HCT116 (cell line): Measurements from ENCODE around the gene CLN3. TPM values are rescaled to one million over a fixed set of nuclear protein-coding genes. Genes with fewer than 3 reads are reported as not detected.

Experiments
- ATAC-seq: fragments of 200-7000 bp; cut with Tn5 transposase; 2 replicates; pipeline ENCODE4 v1.9.1; 2020; ENCODE audit warnings: mild to moderate bottlenecking, moderate library complexity
- BruUV-seq: library from RNA; stranded (reverse); fragments of 400-500 nt; replicated peaks from 2 replicates; lab custom pipeline; 2021; lab: Mats Ljungman, UMichigan
- CTCF ChIA-PET: fragments of 300-600 bp; sonication (Branson Sonifier 250); formaldehyde crosslinking; loops from one replicate; lab custom pipeline; 2021; ENCODE audit warnings: antibody characterized with exemption; lab: Charles Lee
- POLR2A ChIA-PET: fragments of 300-600, 350-600 bp; sonication (Branson Sonifier 250); formaldehyde crosslinking; loops from one replicate; lab custom pipeline; 2021; ENCODE audit warnings: antibody characterized with exemption; lab: Charles Lee
- RAD21 ChIA-PET, 2 experiments: fragments of 300-600 bp; sonication (Branson Sonifier 250); formaldehyde crosslinking; loops; one replicate each; lab custom pipeline; 2023; ENCODE audit warnings: low total read pairs in 2 of 2; ENCODE audit not compliant: uncharacterized antibody in 2 of 2, unreplicated experiment in 2 of 2, low non-redundant PET in 1 of 2; lab: Charles Lee
- DNase-seq: peaks from one replicate; pipeline ENCODE4 v3.0.0-alpha.2; 2010; ENCODE audit warnings: low read depth, low spot score
- H2AFZ ChIP-seq: fragments of 200-600 bp; shearing (Covaris generic), sonication (generic); 2 replicates; pipeline ENCODE4 v1.6.1; 2017; ENCODE audit warnings: low read depth, mixed run types, mixed read lengths, antibody characterized with exemption, low read length; ENCODE audit not compliant: poor library complexity, severe bottlenecking
- H3K27ac ChIP-seq: 2 replicates; pipeline ENCODE4 v1.5.1; 2012; ENCODE audit warnings: low read depth, low read length
- H3K27me3 ChIP-seq: fragments of 200-600 bp; sonication (generic); 2 replicates; pipeline ENCODE4 v1.6.1; 2016; ENCODE audit warnings: mixed run types, low read length, mixed read lengths; ENCODE audit not compliant: insufficient read depth
- H3K36me3 ChIP-seq, 2 experiments: fragments of 200-500 bp in 1 of 2; fragments of 200-600 bp in 1 of 2; sonication (Bioruptor generic) in 1 of 2; sonication (generic) in 1 of 2; 2 replicates each; pipeline versions ENCODE4 v1.5.1 to v1.6.1; 2014 to 2016; ENCODE audit warnings: low read length in 2 of 2, inconsistent platforms in 1 of 2, mixed read lengths in 1 of 2, mixed run types in 1 of 2; ENCODE audit not compliant: insufficient read depth in 2 of 2, control insufficient read depth in 1 of 2
- H3K4me1 ChIP-seq, 2 experiments: fragments of 200-600 bp in 1 of 2; sonication (generic) in 1 of 2; 2 replicates each; pipeline versions ENCODE4 v1.5.1 to v1.6.1; 2012 to 2017; ENCODE audit warnings: low read length in 2 of 2, inconsistent platforms in 1 of 2, mild to moderate bottlenecking in 1 of 2, mixed read lengths in 1 of 2, mixed run types in 1 of 2, moderate library complexity in 1 of 2; ENCODE audit not compliant: insufficient read depth in 2 of 2, control insufficient read depth in 1 of 2
- H3K4me2 ChIP-seq: fragments of 200-600 bp; sonication (generic); 2 replicates; pipeline ENCODE4 v1.6.1; 2017; ENCODE audit warnings: mixed run types, low read length, mixed read lengths
- H3K4me3 ChIP-seq, 2 experiments: fragments of 200-600 bp in 1 of 2; sonication (generic) in 1 of 2; replicated peaks in 1 of 2; 2 replicates each; pipeline ENCODE4 v1.5.1; 2011 to 2016; ENCODE audit warnings: low read length in 2 of 2, control low read depth in 1 of 2, low read depth in 1 of 2, mild to moderate bottlenecking in 1 of 2, mixed read lengths in 1 of 2, mixed run types in 1 of 2
- H3K79me2 ChIP-seq: fragments of 200-600 bp; sonication (generic); 2 replicates; pipeline ENCODE4 v1.6.1; 2017; ENCODE audit warnings: mild to moderate bottlenecking, mixed run types, low read length, moderate library complexity, mixed read lengths; ENCODE audit not compliant: insufficient read depth
- H3K9ac ChIP-seq: fragments of 200-600 bp; sonication (generic); 2 replicates; pipeline ENCODE4 v1.6.1; 2016; ENCODE audit warnings: low read length, mixed read lengths
- H3K9me2 ChIP-seq: fragments of 200-600 bp; sonication (generic), shearing (Covaris generic); 2 replicates; pipeline ENCODE4 v1.6.1; 2017; ENCODE audit warnings: mixed run types, mild to moderate bottlenecking, moderate library complexity; ENCODE audit not compliant: insufficient read depth
- H3K9me3 ChIP-seq, 2 experiments: fragments of 200-500 bp in 1 of 2; fragments of 200-600 bp in 1 of 2; sonication (Bioruptor generic) in 1 of 2; sonication (generic) in 1 of 2; 2 replicates each; pipeline ENCODE4 v1.6.1; 2014 to 2017; ENCODE audit warnings: low read length in 2 of 2, mixed read lengths in 2 of 2, inconsistent platforms in 1 of 2, low read depth in 1 of 2, mild to moderate bottlenecking in 1 of 2, mixed run types in 1 of 2, moderate library complexity in 1 of 2; ENCODE audit not compliant: control insufficient read depth in 1 of 2, insufficient read depth in 1 of 2
- H4K20me1 ChIP-seq: fragments of 200-600 bp; sonication (generic), shearing (Covaris generic); 2 replicates; pipeline ENCODE4 v1.6.1; 2017; ENCODE audit warnings: mixed run types, mild to moderate bottlenecking, moderate library complexity; ENCODE audit not compliant: insufficient read depth
- ATF3 ChIP-seq: IDR thresholded peaks from 2 replicates; pipeline ENCODE4 v1.6.1; 2012
- CTCF ChIP-seq, 3 experiments: fragments of 200-600 bp in 1 of 3; sonication (generic) in 1 of 3; IDR thresholded peaks in 2 of 3; conservative IDR thresholded peaks in 1 of 3; 2 replicates each; pipeline ENCODE4 v1.5.1; 2012 to 2017; ENCODE audit warnings: low read depth in 2 of 3, low read length in 2 of 3, antibody characterized with exemption in 1 of 3, borderline replicate concordance in 1 of 3, control low read depth in 1 of 3, mild to moderate bottlenecking in 1 of 3, mixed read lengths in 1 of 3, mixed run types in 1 of 3, moderate library complexity in 1 of 3; ENCODE audit not compliant: insufficient read depth in 1 of 3
- EGR1 ChIP-seq: IDR thresholded peaks from 2 replicates; pipeline ENCODE4 v1.6.1; 2012; ENCODE audit warnings: low read depth
- EZH2phosphoT487 ChIP-seq: fragments of 200-600 bp; IDR thresholded peaks from 2 replicates; pipeline ENCODE4 v1.6.1; 2018; ENCODE audit warnings: antibody characterized with exemption, borderline replicate concordance
- FOSL1 ChIP-seq: IDR thresholded peaks from 2 replicates; pipeline ENCODE4 v1.6.1; 2012; ENCODE audit warnings: low read depth
- POLR2A ChIP-seq: IDR thresholded peaks from 2 replicates; pipeline ENCODE4 v1.7.0; 2011; ENCODE audit warnings: borderline replicate concordance; ENCODE audit not compliant: insufficient read depth, insufficient read length; ENCODE audit errors: extremely low read depth
- POLR2AphosphoS5 ChIP-seq: IDR thresholded peaks from 2 replicates; pipeline ENCODE4 v1.6.1; 2011; ENCODE audit warnings: mild to moderate bottlenecking, low read depth, low read length, moderate library complexity
- REST ChIP-seq: IDR thresholded peaks from 2 replicates; pipeline ENCODE4 v1.6.1; 2012; ENCODE audit warnings: low read depth
- SP1 ChIP-seq: IDR thresholded peaks from 2 replicates; pipeline ENCODE4 v1.6.1; 2012; ENCODE audit warnings: low read depth
- SRF ChIP-seq: IDR thresholded peaks from 2 replicates; pipeline ENCODE4 v1.6.1; 2012; ENCODE audit warnings: low read depth
- TCF7L2 ChIP-seq: IDR thresholded peaks from 2 replicates; pipeline ENCODE4 v1.7.0; 2011; ENCODE audit warnings: borderline replicate concordance, inconsistent platforms; ENCODE audit not compliant: insufficient read depth, insufficient read length; ENCODE audit errors: extremely low read depth
- YY1 ChIP-seq: IDR thresholded peaks from 2 replicates; pipeline ENCODE4 v1.6.1; 2011; ENCODE audit warnings: low read length, low read depth, moderate library complexity, mild to moderate bottlenecking; ENCODE audit not compliant: insufficient replicate concordance; ENCODE audit errors: extremely low read depth
- ZNF274 ChIP-seq: fragments of 200-500 bp; sonication (Bioruptor generic); IDR thresholded peaks from 2 replicates; pipeline ENCODE4 v1.6.1; 2014; ENCODE audit warnings: mild to moderate bottlenecking, low read depth, low read length, inconsistent platforms
- intact Hi-C: fragments of 100-400 bp; cut with micrococcal nuclease; formaldehyde crosslinking; loops from 2 replicates; pipeline ENCODE4 v1.10.0; 2022
- total RNA-seq: library from RNA; stranded (reverse); gene quantifications from one replicate; pipeline ENCODE4 v1.2.1, GENCODE V29; 2021; ENCODE audit not compliant: unreplicated experiment

The CLN3 gene
- total RNA-seq, 1 experiment from 2014 or later = 19.9 TPM

- peaks cover 18 to 31% of the 10 kb centered on the region in 2 experiments for H3K4me1 ChIP-seq
- H3K4me3 ChIP-seq = no peak overlapping the region
- H3K9ac ChIP-seq = no peak overlapping the region
- intact Hi-C loops = no loop called here
- no peaks in the 10 kb centered on the region for H3K27me3 ChIP-seq
- ChIA-PET POLR2A (no interaction called here), CTCF (no interaction called here), RAD21 (no interaction called here)
- H2AFZ ChIP-seq = no peak overlapping the region
- no peak overlapping the region for H3K27ac ChIP-seq
- TF ChIP-seq ATF3 = no peak
- no peak for TF ChIP-seq POLR2A
- TF ChIP-seq SP1 = no peak
- TF ChIP-seq YY1 = no peak
- no peak for TF ChIP-seq REST
- TF ChIP-seq EZH2phosphoT487 = no peak
- TF ChIP-seq TCF7L2 = no peak
- TF ChIP-seq FOSL1 = no peak
- TF ChIP-seq POLR2AphosphoS5 = no peak
- no peak for TF ChIP-seq EGR1
- no peak for TF ChIP-seq ZNF274
- TF ChIP-seq SRF = no peak
- no peak for TF ChIP-seq CTCF (IDR thresholded peaks at IDR 0.05 in 2 of 3, conservative IDR thresholded peaks at IDR 0.05 in 1 of 3; ENCODE audit: borderline replicate concordance in 1 of 3, insufficient read depth in 1 of 3, low read depth in 2 of 3, low read length in 2 of 3)
- no TSS peak for BruUV-seq
- DNase-seq (no peak), ATAC-seq (no peak)
- H3K4me2 ChIP-seq = no peak overlapping the region
- no peaks in the 10 kb centered on the region for H4K20me1 ChIP-seq
- H3K36me3 ChIP-seq = no peaks in the 10 kb centered on the region
- no peaks in the 10 kb centered on the region for H3K9me3 ChIP-seq
- H3K9me2 ChIP-seq = no peaks in the 10 kb centered on the region
- H3K79me2 ChIP-seq = no peaks in the 10 kb centered on the region
Measured at GRCh38 chr16:28504707-28505404, 13.0 kb upstream of the CLN3 start.
